Measurements from ENCODE around the gene EFHC1. TPM values are rescaled to one million over a fixed set of nuclear protein-coding genes. Genes with fewer than 3 reads are reported as not detected.

Gene EFHC1
- total RNA-seq, 2 experiments from 2014 or later = 2.2 to 3.6 TPM

GRCh38 chr6:52543729-52544601, 123.8 kb downstream of the EFHC1 start:
- ChIA-PET CTCF (interaction anchor here (0.6 to 1.1 kb wide), 2 partner anchors 19 to 106 kb away, joined by 3 read pairs; no protein-coding TSS in a partner anchor), POLR2A (no interaction called here)
- Mint-ChIP-seq H3K27ac (no peak overlapping the region), H3K4me3 (no peak overlapping the region), H3K9me3 (ENCODE audit: low read depth) (no peaks in the 10 kb centered on the region), H3K36me3 (ENCODE audit: low read depth) (no peaks in the 10 kb centered on the region), H3K27me3 (no peaks in the 10 kb centered on the region), H3K4me1 (peaks cover 9% of the 10 kb centered on the region)
- ATAC-seq = no peak
- DNase-seq = no peak
- intact Hi-C loops (cut with DNase I, micrococcal nuclease) = no loop called here

GRCh38 chr6:52544602-52545405, 124.7 kb downstream of the EFHC1 start:
- ATAC-seq (no peak), DNase-seq (no peak)
- no peak overlapping the region for H3K4me3 Mint-ChIP-seq
- H3K27ac Mint-ChIP-seq = no peak overlapping the region
- H3K36me3 Mint-ChIP-seq (ENCODE audit: low read depth) = no peaks in the 10 kb centered on the region
- no peaks in the 10 kb centered on the region for H3K27me3 Mint-ChIP-seq
- H3K4me1 Mint-ChIP-seq = peaks cover 4% of the 10 kb centered on the region
- H3K9me3 Mint-ChIP-seq (ENCODE audit: low read depth) = no peaks in the 10 kb centered on the region
- intact Hi-C loops (cut with DNase I, micrococcal nuclease) = no loop called here
- ChIA-PET POLR2A (no interaction called here), CTCF (no interaction called here)

- no peak overlapping the region for H3K27ac Mint-ChIP-seq
- no peaks in the 10 kb centered on the region for H3K27me3 Mint-ChIP-seq
- H3K4me1 Mint-ChIP-seq = peaks cover 3% of the 10 kb centered on the region
- H3K36me3 Mint-ChIP-seq (ENCODE audit: low read depth) = no peaks in the 10 kb centered on the region
- ATAC-seq (no peak), DNase-seq (no peak)
- no peak overlapping the region for H3K4me3 Mint-ChIP-seq
- intact Hi-C loops (cut with DNase I, micrococcal nuclease) = no loop called here
- CTCF ChIA-PET = no interaction called here
- H3K9me3 Mint-ChIP-seq (ENCODE audit: low read depth) = no peaks in the 10 kb centered on the region
- POLR2A ChIA-PET = no interaction called here
Measured at GRCh38 chr6:52545406-52546119, 125.4 kb downstream of the EFHC1 start.

- peaks cover 2% of the 10 kb centered on the region for H3K4me1 Mint-ChIP-seq
- no peak overlapping the region for H3K27ac Mint-ChIP-seq
- CTCF ChIA-PET = no interaction called here
- ATAC-seq (no peak), DNase-seq (no peak)
- H3K36me3 Mint-ChIP-seq (ENCODE audit: low read depth) = no peaks in the 10 kb centered on the region
- intact Hi-C loops (cut with DNase I, micrococcal nuclease) = no loop called here
- no peak overlapping the region for H3K4me3 Mint-ChIP-seq
- no peaks in the 10 kb centered on the region for H3K9me3 Mint-ChIP-seq (ENCODE audit: low read depth)
- H3K27me3 Mint-ChIP-seq = no peaks in the 10 kb centered on the region
- POLR2A ChIA-PET = no interaction called here
Measured at GRCh38 chr6:52546192-52546591, 126.0 kb downstream of the EFHC1 start.

- Mint-ChIP-seq H3K36me3 (ENCODE audit: low read depth) (no peaks in the 10 kb centered on the region), H3K4me3 (no peak overlapping the region), H3K27ac (no peak overlapping the region), H3K27me3 (no peaks in the 10 kb centered on the region), H3K9me3 (ENCODE audit: low read depth) (no peaks in the 10 kb centered on the region), H3K4me1 (peaks cover 2% of the 10 kb centered on the region)
- DNase-seq (no peak), ATAC-seq (no peak)
- intact Hi-C loops (cut with DNase I, micrococcal nuclease) = no loop called here
- ChIA-PET CTCF (interaction anchor here (0.7 to 1.0 kb wide), 2 partner anchors 11 to 175 kb away, joined by 3 read pairs; no protein-coding TSS in a partner anchor), POLR2A (no interaction called here)
Measured at GRCh38 chr6:52546678-52547077, 126.5 kb downstream of the EFHC1 start.

- Mint-ChIP-seq H3K4me1 (peaks cover 4% of the 10 kb centered on the region), H3K4me3 (no peak overlapping the region), H3K9me3 (ENCODE audit: low read depth) (no peaks in the 10 kb centered on the region), H3K27me3 (no peaks in the 10 kb centered on the region), H3K27ac (no peak overlapping the region), H3K36me3 (ENCODE audit: low read depth) (no peaks in the 10 kb centered on the region)
- intact Hi-C loops (cut with DNase I, micrococcal nuclease) = no loop called here
- no peak for DNase-seq
- ChIA-PET CTCF (interaction anchor here (0.7 to 1.0 kb wide), 2 partner anchors 10 to 174 kb away, joined by 3 read pairs; no protein-coding TSS in a partner anchor), POLR2A (no interaction called here)
- ATAC-seq = no peak
Measured at GRCh38 chr6:52547647-52548352, 127.7 kb downstream of the EFHC1 start.

GRCh38 chr6:52548353-52548713, 128.2 kb downstream of the EFHC1 start:
- ATAC-seq = no peak
- Mint-ChIP-seq H3K9me3 (ENCODE audit: low read depth) (no peaks in the 10 kb centered on the region), H3K4me3 (no peak overlapping the region), H3K4me1 (peaks cover 4% of the 10 kb centered on the region), H3K27ac (no peak overlapping the region), H3K27me3 (no peaks in the 10 kb centered on the region), H3K36me3 (ENCODE audit: low read depth) (no peaks in the 10 kb centered on the region)
- no peak for DNase-seq
- intact Hi-C loops (cut with DNase I, micrococcal nuclease) = no loop called here
- CTCF ChIA-PET = no interaction called here
- POLR2A ChIA-PET = no interaction called here

- H3K27me3 Mint-ChIP-seq = no peaks in the 10 kb centered on the region
- ATAC-seq (no peak), DNase-seq (no peak)
- intact Hi-C loops (cut with DNase I, micrococcal nuclease) = no loop called here
- peaks cover 9% of the 10 kb centered on the region for H3K4me1 Mint-ChIP-seq
- no peaks in the 10 kb centered on the region for H3K36me3 Mint-ChIP-seq (ENCODE audit: low read depth)
- H3K9me3 Mint-ChIP-seq (ENCODE audit: low read depth) = no peaks in the 10 kb centered on the region
- POLR2A ChIA-PET = no interaction called here
- H3K4me3 Mint-ChIP-seq = no peak overlapping the region
- no peak overlapping the region for H3K27ac Mint-ChIP-seq
- CTCF ChIA-PET = interaction anchor here (0.8 kb wide), 1 partner anchor 26 kb away, joined by 3 read pairs; no protein-coding TSS in a partner anchor
Measured at GRCh38 chr6:52548999-52549398, 128.9 kb downstream of the EFHC1 start.

GRCh38 chr6:52549428-52549827, 129.3 kb downstream of the EFHC1 start:
- Mint-ChIP-seq H3K27me3 (no peaks in the 10 kb centered on the region), H3K4me3 (no peak overlapping the region), H3K27ac (no peak overlapping the region), H3K36me3 (ENCODE audit: low read depth) (no peaks in the 10 kb centered on the region), H3K4me1 (peaks cover 9% of the 10 kb centered on the region), H3K9me3 (ENCODE audit: low read depth) (no peaks in the 10 kb centered on the region)
- ATAC-seq (no peak), DNase-seq (no peak)
- ChIA-PET CTCF (interaction anchor here (0.8 kb wide), 1 partner anchor 26 kb away, joined by 3 read pairs; no protein-coding TSS in a partner anchor), POLR2A (interaction anchor here (0.6 kb wide), 1 partner anchor 8 kb away, joined by 6 read pairs; no protein-coding TSS in a partner anchor)
- intact Hi-C loops (cut with DNase I, micrococcal nuclease) = no loop called here

- no peak for ATAC-seq
- Mint-ChIP-seq H3K27ac (no peak overlapping the region), H3K4me1 (peaks cover 9% of the 10 kb centered on the region), H3K27me3 (no peaks in the 10 kb centered on the region), H3K4me3 (no peak overlapping the region), H3K9me3 (ENCODE audit: low read depth) (no peaks in the 10 kb centered on the region), H3K36me3 (ENCODE audit: low read depth) (no peaks in the 10 kb centered on the region)
- CTCF ChIA-PET = interaction anchor here (0.8 kb wide), 1 partner anchor 27 kb away, joined by 3 read pairs; no protein-coding TSS in a partner anchor
- no peak for DNase-seq
- POLR2A ChIA-PET = interaction anchor here (0.6 kb wide), 1 partner anchor 9 kb away, joined by 6 read pairs; no protein-coding TSS in a partner anchor
- intact Hi-C loops (cut with DNase I, micrococcal nuclease) = no loop called here
Measured at GRCh38 chr6:52550014-52550575, 130.0 kb downstream of the EFHC1 start.

Data from activated CD4-positive, alpha-beta T cell treated with anti-CD3 and anti-CD28 coated beads for 36 hours (primary cell).